HG02973 (cell line): ENCODE measurements around the gene VIT.
"Not testable (repeated sequence)": the region's sequence is repeated elsewhere in the genome, so short reads cannot be mapped to it uniquely, and the experiment has no call there.

Experiments
- ATAC-seq: cut with Tn5 transposase; IDR thresholded peaks from one replicate; pipeline ENCODE4 v1.9.1; 2021; ENCODE audit warnings: moderate library complexity; ENCODE audit not compliant: unreplicated experiment

Gene VIT

GRCh38 chr2:36677996-36678605, 18.4 kb upstream of the VIT start:
- no peak for ATAC-seq

DNA sequence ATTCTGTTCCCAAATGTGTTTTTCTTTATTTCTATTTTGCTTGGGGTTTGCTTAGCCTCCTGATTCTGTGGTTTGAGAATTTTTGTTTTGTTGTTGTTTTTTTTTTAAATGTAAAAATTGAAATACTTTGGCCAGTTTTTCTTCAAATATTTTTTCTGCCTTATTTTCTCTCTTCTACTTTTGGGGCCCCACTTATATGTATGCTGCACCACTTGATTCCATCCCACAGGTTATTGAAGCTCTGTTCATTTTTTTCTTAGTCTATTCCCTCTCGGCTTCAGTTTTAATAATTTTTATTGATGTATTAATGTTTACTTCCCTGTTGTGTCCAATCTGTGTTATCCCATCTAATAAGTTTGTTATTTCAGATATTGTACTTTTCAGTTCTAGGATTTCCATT, 17.7 kb upstream of the VIT start:
- ATAC-seq = no peak

GRCh38 chr2:36680012-36680411, 16.5 kb upstream of the VIT start:
- ATAC-seq = no peak

DNA sequence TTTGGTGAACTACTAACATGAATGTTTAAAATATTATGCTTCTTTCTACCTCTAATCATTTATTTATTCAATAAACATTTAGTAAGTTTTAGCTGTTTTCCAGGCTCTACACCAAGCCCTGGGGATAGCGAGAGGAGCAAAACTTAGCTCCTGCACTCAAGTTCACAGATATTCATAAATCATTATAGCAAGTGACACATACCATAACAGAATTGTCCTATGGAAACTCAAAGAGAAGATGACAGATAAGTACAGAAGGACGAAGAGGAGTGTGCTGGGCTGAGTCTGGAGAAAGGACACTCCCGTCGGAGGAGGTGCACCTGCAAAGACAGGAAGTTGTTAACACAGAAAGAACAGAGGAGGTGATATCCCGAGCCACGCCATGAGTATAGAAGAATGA, 13.9 kb upstream of the VIT start:
- ATAC-seq = no peak

DNA sequence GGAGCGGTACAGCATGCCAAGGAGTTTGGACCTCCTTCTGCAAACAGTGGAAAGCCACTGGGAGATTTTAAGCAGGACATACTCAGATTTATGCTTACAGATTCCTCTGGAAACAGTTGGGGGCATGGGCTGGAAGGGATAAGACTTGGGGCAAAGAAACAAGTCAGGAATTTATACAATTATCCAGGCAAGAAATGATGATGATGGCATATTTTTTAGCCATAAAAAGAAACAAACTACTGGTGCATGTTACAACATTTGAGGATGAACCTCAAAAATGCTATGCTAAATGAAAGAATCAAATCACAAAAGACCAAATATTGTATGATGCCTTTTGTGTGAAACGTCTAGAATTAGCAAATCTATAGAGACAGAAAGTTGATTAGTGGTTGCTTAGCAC, 13.5 kb upstream of the VIT start:
- no peak for ATAC-seq

DNA sequence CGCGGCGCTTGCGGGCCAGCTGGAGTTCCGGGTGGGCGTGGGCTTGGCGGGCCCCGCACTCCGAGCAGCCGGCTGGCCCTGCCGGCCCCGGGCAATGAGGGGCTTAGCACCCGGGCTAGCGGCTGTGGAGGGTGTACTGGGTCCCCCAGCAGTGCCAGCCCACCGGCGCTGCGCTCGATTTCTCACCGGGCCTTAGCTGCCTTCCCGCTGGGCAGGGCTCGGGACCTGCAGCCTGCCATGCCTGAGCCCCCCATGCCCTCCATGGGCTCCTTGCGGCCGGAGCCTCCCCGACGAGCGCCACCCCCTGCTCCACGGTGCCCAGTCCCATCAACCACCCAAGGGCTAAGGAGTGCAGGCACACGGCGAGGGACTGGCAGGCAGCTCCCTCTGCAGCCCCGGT, 8.2 kb upstream of the VIT start:
- not testable (repeated sequence) for ATAC-seq

- ATAC-seq = not testable (repeated sequence)
Measured at GRCh38 chr2:36689013-36689412, 7.5 kb upstream of the VIT start.

DNA sequence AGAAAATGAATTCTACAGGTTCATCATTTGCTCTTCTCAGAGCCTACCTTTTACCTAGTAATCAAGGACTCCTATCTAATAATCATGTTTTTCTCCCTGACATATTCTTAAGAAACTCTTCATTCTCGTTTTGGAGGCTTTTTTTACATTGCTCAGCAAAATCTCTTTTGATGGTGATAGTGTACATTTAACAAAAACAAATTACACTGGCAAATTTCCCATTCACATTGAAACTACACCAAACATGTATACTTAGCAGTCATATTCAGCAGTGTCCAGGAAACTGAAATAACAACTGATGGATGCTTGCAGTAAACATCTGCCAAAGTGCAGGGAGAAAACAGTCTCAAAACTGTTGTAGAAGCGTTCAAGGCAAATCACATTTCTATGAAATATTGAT, 4.4 kb upstream of the VIT start:
- no peak for ATAC-seq

- no peak for ATAC-seq
Measured at GRCh38 chr2:36693825-36694224, 2.7 kb upstream of the VIT start.

DNA sequence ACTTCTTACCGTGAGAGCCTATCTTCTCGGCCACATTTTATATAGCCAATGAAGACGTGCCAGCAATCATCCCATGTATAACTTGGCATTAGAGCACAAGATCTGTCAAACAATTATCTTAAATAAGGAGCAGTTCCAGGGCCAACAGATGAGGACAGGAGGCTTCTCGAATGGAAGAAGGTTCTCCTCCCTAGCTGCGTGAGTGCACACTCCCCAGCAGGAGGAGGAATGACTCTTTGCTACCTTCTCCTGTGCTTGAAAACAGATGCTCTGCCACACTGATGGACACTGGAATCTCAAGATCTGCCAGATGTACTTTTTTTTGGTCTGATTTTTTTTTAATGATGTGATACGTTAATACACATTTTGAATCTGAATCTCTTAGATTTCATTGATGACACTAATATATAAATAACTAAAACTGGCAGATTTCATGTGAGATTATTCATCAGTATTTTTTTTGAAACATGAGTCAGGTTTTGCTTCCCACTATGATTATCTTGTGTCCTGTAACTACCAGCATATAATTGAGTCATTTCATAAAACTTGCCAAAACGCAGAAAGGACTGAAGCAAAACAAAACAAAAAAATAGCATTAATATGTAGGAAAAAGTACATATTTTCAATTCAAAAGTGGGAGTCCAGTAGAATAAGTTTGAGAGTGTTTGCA, 626 bp upstream of the VIT start:
- ATAC-seq = no peak

DNA sequence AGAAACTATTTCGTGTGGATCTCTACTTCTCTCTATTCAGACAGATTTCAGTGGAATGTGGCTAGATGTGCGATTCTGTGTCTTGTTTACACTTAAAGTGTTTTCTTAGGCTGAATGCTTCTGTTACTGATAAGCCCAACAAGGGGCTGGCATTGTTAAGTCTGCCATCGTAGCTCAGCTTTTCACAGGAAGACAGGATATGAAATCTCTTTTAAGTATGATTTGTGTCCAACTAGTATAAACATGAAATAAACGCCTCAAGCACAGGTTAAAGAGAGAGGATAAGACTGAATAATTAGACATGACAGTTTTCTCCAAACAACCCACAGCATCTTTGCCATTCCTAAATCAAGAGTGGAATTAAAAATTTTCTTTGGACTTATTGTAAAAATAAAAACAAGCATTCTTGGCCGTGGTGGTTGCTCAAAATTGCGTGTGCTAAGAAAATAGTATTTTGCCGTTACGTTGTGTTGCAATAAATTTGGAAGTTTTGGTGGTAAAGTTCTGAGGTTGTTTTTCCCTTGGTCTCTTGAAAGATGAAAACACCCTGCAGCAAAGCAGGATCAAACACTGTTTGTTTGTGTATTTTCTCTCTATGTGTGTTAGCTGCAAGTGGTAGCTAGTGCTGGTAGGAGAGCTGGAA, 1.0 kb downstream of the VIT start:
- no peak for ATAC-seq

DNA sequence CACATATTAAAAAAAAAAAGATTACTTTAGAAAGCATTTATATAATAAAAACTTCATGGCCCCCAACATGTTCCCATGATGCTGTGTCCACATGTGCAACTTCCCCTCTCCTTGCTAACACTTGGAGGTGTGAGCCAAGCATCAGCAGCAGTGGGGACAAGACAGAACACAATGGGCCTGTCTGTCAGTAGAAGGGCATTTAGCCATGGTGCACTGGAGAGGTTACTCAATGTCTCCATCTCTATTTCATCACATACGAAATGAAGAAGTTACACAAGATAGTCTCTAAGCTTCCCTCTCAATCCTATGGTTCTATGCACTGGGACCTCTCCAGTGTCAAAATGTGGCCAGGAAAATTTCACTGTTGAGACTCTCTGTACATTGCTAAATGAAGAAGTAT, 2.5 kb downstream of the VIT start:
- no peak for ATAC-seq

- no peak for ATAC-seq
Measured at GRCh38 chr2:36700311-36700710, 3.8 kb downstream of the VIT start.

DNA sequence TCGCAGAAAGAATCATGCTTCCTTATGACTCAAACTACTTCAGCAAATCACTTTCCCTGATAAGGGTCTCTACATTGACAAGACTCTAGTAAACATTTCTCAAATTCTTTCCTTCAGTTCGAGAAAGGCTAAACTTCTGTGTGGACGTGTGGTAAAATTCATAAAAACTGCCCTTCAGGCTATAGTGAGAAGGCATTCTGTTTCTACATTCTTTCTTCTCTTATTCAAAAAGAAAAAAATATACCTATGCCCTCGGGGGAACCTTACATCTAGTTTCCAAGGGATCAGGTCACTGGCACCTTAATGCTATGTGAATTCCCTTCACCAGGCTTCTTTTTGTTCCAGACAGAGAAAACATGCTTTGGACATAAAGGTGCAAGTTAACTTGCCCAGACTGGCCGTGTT, 4.9 kb downstream of the VIT start:
- no peak for ATAC-seq

GRCh38 chr2:36701918-36702317, 5.4 kb downstream of the VIT start:
- ATAC-seq = no peak

GRCh38 chr2:36702781-36703180, 6.3 kb downstream of the VIT start:
- no peak for ATAC-seq

DNA sequence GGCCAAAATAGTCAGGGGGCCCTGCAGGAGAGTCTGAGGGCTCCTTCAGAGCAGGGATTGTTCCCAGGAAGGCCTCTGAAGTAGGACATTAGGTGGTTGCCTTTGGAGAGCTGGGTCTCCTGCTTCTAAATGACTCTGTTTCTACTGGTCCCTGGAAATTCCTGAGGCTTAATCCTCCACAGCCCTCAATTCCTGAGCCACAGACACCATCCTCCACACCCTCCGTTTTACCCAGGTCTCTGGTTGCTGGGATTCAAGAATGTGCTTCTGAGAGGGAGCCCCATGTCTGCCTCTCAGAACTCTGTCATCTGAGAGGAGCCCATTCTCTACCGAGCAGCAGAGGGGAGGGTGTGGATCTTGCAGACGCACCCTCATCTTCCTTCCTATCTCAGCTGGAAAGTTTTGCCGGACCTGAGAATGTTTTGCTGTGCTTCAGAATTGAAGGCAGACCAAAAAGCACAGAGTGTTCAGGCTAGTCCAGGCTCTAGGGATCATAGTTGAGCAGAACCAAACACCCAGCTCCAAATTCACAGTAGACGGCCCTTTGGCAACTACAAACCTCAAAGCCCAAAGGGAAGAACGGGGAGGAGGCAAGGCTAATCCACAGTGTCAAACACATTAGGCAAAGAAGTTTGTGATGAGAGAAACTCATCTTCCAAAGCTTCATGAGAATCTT, 8.1 kb downstream of the VIT start:
- ATAC-seq = no peak

DNA sequence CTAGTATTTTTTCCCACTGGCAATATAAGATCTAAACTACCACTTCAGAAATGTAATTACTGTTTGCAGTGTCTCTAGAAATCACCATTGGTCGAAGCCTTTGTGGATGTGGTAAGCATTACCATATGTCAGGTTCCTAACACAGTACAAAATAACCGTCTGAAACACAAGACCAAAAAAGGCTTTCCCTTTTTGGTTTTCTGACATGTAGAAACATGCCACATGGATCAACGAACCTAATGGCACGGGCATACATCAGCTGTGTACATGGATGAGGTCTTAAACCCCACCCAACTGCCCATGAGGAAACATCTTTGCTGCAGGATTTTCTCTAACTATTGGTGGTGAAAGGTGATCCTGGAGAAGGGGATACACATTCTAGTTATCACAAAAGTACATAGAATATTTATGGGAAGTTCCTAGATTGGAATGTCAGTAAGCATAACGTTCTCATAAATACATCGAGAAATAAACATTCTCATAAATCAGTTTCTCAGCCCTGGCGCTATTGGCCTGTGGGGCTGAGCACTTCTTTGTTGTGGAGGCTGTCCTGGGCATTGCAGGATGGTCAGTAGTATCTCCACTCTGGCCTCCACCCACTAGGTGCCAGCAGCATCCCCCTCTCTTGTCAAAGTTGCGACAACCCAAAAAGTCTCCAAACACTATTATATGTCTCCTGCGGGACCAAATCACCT, 9.0 kb downstream of the VIT start:
- no peak for ATAC-seq

DNA sequence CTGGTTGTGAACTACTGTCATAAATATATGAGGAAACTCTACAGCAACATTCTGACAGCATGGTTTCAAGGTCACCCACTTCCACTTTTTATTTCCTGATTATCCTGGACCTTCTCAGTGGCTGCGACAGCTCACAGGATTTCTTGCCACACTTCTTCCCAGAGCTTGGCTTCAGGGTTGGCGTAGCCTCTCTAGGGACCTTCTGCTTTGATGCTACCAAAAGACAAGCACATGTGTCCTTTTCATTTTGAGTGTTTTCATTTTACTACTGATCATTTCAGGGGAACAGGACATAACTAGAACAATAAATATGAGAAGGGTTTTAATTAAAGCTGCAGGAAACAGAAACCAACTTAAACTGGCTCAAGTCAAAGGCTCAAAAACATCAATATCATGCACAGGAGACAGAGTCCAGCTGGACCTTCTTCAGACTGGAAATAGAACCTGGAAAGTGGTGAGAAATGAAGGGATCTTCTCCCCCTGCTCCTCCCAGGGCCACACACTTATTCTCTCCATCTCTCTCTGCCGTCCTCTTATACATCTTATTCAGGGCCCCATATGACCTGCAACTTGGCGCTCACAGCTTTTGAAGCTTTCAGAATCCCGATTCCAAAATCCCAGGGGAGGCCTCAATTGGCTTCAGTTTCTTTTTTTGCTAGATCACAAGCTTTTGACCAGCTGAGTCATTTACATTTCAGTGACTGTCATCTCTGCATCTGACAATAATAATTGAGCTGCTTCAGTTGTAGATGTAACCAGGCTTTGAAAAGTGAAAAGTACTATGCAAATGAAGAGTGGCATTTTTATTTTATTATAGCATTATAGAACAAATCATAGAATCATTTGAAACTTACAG, 9.7 kb downstream of the VIT start:
- ATAC-seq = no peak

- ATAC-seq = no peak
Measured at GRCh38 chr2:36707050-36707449, 10.5 kb downstream of the VIT start.
